Measurements from ENCODE around the gene WDR19.
"Not testable (repeated sequence)": the region's sequence is repeated elsewhere in the genome, so short reads cannot be mapped to it uniquely, and the experiment has no call there.

The WDR19 gene

DNA sequence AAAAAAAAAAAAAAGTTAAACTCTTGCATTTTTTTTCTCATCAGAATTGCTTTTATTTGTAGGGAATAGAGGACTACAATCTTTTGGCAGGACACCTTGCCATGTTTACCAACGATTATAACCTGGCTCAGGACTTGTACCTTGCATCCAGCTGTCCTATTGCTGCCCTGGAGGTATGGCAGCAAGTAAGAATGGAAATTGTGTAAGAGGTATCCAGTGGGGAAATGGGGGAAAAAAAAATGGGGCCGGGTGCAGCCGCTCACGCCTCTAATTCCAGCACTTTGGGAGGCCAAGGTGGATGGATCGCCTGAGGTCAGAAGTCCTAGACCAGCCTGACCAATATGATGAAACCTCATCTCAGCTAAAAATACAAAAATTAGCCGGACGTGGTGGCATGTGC is 49.8 kb downstream of the WDR19 start:
- no peak for DNase-seq

DNA sequence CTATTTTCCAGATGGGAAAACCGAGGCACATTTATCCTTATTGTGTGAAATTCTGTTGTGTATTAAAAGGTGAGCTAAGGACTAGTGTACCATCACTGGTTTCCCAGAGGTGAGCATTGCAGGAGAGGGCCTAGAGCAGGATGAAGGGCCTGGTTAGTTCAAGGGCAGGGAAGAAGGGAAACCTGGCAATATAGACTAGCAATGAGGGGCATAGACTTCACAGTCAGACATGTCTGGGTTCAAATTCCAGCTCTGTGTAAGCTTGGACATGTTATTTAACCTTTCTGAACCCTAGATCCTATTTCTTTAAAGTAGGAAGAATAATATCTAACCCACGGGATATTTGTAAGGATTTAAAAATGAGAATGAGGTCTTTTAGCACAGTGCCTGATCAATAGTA is 50.8 kb downstream of the WDR19 start:
- DNase-seq = no peak

DNA sequence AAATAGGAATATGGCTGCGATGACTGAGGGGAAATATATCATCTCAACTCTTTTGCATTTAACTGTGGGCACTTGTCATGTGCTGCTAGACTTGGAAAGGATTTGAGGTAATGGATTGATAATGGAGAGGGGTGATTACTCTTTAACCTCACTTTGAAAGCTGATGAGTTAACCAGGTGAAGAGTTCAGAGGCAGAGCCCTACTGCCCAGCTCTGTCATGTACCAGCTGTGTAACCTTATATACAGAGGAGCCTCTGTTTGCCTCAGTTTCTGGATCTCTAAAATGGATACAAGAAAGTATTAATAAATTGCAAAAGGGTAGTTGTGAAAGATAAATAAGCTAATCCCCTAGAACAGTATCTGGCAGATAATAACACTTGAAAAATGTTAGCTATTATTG is 51.5 kb downstream of the WDR19 start:
- DNase-seq = no peak

DNA sequence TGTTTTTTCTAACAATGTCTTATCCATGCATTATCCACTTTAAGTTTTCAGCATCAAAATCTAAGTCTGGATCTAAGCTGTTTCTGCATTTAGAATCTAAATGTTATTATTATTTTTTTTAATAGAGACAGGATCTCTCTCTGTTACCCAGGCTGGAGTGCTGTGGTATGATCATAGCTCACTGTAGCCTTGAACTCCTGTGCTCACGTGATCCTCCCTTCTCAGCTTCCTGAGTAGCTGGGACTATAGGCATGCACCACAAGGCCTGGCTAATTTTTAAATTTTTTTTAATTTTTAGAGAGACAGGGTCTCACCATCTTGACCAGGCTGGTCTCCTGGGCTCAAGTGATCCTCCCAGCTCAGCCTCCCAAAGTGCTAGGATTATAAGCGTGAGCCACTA is 52.7 kb downstream of the WDR19 start:
- DNase-seq = no peak

DNA sequence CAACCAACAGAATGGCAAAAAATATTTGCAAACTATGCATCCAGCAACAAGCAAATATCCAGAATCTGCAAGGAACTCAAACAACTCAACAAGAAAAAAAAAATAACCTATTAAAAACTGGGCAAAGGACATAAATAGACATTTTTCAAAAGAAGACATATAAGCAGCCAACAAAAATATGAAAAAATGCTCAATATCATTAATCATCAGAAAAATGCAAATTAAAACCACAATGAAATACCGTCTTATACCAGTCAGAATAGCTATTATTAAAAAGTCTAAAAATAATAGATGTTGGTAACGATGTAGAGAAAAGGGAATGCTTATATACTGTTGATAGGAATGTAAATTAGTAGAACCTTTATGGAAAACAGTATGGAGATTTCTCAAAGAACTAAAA is 53.4 kb downstream of the WDR19 start:
- DNase-seq = no peak

DNA sequence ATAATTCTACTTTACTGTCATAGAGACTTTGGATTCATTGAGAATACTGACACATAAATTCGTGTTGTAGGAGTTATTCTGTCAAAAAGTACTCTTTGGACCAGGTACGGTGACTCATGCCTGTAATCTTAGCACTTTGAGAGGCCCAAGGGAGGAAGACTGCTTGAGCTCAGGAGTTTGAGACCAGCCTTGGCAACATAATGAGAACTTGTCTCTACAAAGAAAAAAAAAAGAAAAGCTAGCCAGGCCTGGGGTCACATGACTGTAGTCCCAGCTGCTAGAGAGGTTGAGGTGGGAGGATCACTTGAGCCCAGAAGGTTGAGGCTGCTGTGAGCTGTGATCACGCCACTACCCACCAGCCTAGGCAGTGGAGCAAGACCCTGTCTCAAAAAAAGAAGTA is 54.9 kb downstream of the WDR19 start:
- no peak for DNase-seq

DNA sequence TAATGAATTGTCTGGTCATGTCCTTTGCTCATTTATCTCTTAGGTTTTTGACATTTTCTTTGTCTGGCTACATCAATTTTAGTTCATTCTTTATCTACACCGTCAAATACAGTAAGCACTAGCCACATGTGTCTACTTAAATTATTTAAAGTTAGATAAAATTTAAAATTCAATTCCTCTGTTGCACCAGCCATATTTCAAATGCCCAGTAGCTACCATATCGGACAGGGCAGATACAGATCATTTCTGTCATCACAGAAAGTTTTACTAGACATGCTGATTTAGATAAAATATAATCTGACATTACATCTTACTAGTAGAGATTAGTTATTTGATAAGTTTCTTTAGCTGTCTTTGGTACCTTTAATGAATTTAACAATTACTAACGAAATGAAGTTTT is 61.1 kb downstream of the WDR19 start:
- no peak for DNase-seq

DNA sequence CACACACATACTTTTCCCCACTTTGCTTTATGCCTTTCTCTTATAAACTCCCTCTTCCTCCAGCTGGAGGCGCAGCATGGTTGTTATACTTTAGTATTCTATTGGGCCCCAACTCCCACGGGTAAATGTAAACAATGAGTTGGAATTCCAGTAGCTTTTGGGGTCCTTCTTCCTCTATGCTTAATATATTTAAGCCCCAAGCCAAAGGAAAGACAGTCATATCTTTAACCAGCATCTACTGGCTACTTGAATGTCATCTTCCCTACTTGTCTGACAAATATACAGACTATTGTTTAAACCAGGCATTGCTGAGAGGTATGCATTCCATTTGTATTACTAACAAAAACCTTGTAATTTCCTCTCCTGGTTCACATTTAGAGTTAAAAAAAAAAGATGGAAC is 72.9 kb downstream of the WDR19 start:
- DNase-seq = no peak

DNA sequence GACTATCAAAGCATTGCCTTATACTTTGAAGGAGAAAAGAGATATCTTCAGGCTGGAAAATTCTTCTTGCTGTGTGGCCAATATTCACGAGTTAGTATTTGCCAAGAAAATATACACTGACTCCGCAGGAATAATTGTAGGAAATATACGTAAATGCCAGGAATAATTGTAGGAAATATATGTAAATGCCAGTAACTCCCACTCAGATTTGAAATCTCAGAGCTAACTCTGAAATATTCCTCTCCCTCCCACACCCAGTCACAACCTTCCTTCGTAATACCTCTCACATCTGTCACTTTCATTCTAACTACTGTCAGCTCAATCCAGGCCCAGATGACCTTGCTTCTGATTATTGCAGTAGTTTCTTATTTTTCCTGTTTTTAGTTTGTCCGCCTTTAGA is 73.5 kb downstream of the WDR19 start:
- no peak for DNase-seq

DNA sequence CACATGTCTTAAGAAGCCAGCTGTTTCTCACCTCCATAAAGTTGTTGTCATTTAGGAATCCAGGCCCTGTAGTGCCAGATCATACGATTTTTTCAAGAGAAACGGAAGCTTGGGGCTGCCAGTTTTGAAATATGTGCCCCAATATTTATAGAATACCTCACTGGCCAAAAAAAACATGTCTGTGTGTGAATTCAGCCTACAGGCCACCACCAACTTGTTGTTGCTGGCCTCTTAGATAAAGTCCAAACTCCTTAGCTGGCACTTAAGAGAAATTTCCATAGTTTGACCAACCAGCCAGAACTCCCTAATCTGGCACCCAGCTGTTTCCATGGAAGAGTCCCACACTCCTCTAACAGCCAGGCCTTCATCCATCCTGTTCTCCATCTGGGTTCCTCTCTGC is 74.1 kb downstream of the WDR19 start:
- no peak for DNase-seq

DNA sequence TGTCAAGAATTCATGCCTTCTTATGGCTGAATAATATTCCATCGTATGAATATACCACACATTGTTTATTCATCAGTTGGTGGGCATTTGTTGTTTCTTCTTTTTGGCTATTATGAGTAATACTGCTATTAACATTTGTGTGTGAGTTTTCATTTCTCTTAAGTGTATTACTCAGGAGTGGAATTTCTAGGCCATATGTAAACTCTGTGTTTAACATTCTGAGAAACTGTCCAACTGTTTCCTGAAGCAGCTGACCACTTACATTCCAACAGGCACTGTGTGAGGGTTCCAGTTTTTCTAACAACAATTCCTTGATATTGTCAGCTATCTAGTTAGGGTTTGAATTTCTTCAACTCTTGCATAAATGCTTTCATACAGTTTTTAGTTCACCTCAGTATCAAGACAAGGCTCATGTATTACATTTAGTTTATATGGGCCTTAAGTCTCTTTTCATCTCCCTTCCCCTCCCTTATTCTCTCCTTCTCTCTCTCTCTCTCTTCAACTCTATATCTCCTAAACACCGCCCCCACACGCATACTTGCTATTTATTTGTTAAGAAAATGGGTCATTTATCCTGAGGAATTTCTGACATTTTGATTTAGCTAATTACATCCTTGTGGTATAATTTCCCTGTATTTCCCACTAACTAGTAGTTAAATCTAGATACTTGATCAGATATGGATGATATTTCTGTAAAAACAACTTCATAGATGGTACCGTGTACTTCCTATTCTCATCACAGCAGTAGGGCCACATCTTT is 77.4 kb downstream of the WDR19 start:
- DNase-seq = no peak

DNA sequence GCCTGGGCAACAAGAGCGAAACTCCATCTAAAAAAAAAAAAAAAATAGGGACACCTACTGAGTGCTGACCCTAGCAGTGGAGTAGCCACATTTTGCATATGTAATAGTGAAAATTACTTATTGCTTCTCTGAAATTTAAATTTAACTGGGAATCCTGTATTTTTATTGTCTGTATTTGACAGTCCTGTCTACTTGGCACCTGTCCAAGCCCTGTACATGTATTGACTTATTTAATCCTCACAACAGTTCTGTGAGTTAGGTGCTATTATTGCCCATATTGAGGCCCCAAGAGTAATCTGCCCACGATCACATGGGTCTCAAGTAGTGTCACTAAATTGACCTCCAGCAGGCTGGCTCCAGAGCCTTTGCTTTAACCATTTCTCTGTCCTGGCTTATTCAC is 81.6 kb downstream of the WDR19 start:
- DNase-seq = no peak

DNA sequence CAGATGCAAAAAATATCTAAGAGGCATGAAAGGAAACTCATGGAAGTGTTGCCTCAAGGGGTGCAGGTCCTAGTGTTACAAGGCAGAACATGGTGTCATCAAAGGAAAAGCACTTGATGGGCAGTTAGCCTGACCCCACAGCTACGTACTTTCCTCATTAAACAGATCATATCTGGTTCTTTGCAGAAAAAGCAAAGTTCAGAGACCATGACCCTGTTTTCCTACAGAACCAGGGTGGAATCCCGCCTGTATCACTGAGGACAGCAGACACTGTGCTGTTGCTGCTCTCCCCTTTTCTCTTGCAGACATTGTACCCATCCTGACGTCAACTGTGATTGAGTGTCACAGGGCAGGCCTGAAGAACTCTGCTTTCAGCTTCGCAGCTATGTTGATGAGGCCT is 92.2 kb downstream of the WDR19 start:
- DNase-seq = no peak

DNA sequence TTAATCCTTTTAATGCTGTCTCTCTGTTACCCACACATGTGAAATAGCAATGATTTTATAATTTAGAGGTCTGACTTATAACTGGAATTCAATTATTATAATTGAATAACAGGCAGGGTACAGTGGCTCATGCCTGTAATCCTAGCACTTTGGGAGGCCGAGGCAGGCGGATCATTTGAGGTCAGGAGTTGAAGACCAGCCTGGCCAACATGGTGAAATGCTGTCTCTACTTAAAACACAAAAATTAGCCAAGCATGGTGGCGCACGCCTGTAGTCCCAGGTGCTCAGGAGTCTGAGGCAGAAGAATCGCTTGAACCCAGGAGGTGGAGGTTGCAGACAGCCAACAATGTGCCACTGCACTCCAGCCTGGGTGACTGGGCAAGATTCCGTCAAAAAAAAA is 95.3 kb downstream of the WDR19 start:
- not testable (repeated sequence) for DNase-seq

DNA sequence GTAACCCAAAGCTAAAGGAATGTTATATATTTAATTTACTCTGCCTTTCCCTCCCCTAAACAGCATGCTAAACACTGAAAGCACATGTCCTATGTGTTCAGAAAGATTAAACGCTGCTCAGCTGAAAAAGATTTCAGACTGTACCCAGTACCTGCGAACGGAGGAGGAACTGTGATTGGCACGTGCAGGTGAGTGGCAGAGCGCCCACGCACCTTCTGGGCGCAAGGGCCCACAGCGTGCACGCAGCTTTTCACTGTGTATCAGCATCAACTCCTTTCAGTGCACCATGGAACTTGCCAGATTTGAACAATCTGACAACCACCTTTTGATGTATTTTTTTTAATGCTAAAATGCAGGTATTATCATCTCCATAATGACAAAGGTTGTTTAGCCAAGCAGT is 96.1 kb downstream of the WDR19 start:
- peak in 14 of 56 donors; percentile 2 to 50 (median 10) for DNase-seq

DNA sequence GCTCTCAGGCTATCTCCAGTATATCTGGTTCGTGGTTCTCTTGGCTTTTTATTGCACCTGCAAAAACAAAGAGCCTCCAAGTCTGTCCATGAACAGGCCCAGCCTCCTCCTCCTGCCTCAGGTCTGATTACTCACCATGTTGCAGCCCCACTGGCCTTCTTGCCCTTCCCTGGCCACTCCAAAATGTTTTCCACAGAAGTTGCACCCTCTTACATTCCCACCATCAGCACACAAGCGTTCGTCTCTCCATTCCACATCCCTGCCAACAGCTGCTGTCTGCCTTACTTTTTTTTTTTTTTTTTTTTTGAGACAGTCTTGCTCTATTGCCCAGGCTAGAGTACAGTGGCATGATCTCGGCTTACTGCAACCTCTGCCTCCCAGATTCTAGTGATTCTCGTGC is 97.1 kb downstream of the WDR19 start:
- no peak for DNase-seq

DNA sequence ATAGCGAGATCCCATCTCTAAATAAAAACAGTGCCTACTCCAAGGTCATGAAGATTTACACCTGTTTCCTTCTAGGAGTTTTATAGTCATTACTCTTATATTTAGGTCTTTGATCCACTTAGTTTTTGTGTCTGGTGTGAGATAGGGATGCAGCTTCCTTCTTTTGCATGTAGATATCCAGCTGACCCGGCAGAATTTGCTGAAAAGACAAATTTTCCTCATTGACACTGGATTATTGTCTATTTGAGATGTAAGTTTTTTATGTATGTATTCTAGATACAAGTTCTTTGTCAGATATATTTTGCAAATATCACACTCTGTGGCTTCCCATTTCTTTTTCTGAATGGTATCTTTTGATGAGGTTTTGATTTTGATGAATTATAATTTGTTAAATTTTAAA is 98.4 kb downstream of the WDR19 start:
- no peak for DNase-seq

DNA sequence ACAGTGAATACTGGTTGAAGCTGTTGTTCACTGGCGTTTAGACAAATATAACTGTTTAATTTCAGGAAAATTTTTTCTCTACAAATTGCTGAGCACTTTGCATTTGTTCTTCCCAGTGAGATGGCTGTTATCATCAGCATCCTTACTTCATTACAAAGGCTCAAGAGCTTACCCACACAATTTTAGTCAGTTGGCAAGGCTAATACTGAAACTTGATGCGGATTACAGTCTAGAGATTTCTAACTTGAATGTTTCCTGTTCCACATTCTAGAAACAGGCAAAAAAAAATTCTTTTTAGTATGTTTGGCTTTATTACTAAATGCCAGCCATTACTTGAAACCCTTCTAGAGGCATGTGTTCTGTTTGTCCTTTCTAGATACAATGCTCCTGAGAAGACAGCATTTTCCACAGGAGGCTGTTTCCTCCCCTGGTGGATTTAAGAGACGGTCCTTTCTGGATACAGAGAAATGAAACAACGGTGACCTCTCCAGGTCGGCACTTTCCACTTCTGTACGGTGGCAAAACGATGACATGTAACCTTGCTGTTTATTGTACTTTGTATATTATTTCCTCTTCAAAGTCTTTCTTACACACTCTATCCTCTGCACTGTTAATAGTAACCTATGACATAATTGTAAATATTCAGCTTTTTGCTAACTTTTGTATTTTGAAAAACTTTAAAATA is 102.9 kb downstream of the WDR19 start:
- no peak for DNase-seq

DNA sequence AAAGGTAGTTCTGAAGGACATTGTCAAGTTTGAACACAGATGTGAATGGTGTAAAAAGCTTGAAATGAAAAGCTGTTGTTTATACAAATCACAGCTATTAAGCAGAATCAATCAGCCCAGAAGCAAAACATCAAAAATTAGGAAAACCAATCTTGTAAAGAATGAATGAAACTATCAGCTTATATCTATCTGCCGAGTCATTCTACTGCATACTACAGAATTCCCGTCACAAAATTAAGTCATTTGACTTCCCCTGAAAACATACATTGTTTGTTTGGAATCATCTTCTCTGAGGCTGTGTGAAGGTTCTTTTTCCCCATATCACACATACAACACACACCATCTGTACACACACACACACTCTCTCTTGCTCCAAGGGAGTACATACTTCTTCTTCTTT is 103.5 kb downstream of the WDR19 start:
- DNase-seq = no peak

DNA sequence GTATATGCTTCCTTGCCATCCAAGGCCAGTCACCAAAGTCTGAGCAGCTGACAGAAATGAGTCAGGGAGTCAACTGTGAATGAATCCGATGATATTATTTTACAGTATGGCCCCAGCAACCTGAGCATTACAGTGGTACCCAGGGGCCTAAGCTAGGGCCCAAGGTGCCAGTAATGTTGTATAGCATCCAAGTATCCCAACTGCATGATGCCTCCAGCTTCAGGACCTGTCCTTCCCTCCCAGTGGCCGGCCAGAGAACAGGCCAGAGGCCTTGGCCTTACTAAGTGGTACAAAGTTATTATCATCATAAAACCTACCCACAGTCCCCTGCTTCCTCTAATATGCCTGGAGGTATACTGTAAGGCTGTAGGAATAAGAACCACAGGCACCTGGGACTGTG is 103.9 kb downstream of the WDR19 start:
- DNase-seq = no peak

DNA sequence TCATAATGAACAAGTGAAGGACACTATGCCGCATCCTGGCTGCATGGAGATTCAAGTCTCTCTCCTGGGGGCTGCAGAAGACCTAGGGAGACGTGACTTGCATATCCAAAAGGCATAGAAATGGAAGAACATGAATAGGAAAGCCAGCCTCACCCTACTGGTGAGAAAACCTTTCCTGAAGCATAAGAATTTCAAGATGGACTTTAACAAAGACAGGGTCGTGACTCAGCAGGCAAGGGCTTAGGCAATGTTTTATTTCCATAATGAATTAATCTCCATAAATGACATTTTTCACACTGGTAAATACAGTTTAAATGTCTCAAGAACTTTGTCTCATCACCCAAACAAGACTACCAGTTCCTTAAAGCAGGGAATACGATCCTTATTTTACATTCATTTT is 104.9 kb downstream of the WDR19 start:
- no peak for DNase-seq

DNA sequence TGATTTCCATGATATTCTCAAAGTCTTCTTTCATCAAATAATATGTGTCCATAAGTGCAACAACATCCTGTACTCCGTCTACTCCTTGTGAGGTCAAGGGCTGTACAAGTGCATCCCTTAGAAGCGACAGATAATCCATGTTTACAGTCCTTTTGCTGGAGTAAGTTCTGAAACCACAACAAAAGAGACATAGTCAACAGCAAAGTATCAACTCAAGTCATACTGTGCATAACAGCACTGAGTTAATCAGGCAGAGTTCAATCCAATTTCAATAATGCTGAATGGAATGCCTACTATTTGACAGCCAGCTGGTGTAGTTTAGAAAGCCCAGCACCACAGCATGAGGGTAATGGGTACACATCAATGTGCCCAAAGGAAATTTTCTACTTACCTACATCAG is 109.4 kb downstream of the WDR19 start:
- DNase-seq = no peak

DNA sequence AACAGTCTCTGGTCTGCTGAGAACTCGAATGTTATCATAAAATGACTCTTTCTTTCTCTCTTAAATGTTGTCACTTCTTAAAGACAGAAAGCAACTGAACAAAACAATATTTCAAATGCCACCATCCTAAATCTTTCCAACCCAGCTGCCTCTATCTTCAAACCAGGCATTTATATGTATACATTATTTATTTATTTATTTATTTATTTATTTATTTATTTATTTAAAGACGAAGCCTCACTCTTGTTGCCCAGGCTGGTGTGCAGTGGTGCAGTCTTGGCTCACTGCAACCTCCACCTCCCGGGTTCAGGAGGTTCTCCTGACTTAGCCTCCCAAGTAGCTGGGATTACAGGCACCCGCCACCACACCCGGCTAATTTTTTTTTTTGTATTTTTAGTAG is 110.1 kb downstream of the WDR19 start:
- not testable (repeated sequence) for DNase-seq

DNA sequence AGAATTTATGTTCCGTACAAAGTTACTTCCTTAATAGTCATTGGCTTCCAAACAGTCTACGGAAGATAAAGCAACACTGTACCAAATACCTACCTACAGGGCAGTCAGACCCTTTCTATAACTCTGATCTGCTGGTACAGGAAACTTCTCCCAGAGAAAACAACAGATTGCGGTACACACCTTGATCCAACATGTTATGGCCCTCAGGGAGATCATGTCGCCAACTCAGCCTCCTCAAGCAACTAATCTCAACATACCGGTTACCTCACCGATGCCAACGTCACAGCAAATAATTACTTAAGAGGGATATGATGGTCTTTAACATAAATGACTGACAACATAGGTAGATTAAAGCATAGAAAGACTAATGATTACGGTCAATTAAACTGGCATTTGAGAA is 113.5 kb downstream of the WDR19 start:
- no peak for DNase-seq
